Small intestine (tissue), 7 donors: Measurements from ENCODE around the gene RLN3. TPM values are rescaled to one million over a fixed set of nuclear protein-coding genes. Genes with fewer than 3 reads are reported as not detected.
A peak's percentile ranks its signal among the peaks of the same experiment; 100 is the strongest.
"Not testable (repeated sequence)": the region's sequence is repeated elsewhere in the genome, so short reads cannot be mapped to it uniquely, and the experiment has no call there.

ENCODE experiments used
- DNase-seq, 2 donors: peaks; one replicate each; pipeline versions ENCODE4 v3.0.0 to v3.0.0-alpha.2; 2013
- FAIRE-seq: peaks from 2 replicates; lab custom pipeline; 2012; peaks lifted over from hg19 to GRCh38; lab: Jason Lieb, UNC
- H3K27ac ChIP-seq, 3 donors: one replicate each; pipeline ENCODE4 v1.5.1; 2013; ENCODE audit warnings: low read length in 2 of 3, mild to moderate bottlenecking in 2 of 3, control low read depth in 1 of 3, inconsistent platforms in 1 of 3, low read depth in 1 of 3, moderate library complexity in 1 of 3
- H3K27me3 ChIP-seq, 3 donors: one replicate each; pipeline ENCODE4 v1.6.1; 2013; ENCODE audit warnings: low read length in 3 of 3, inconsistent platforms in 1 of 3; ENCODE audit not compliant: control insufficient read depth in 3 of 3, insufficient read depth in 3 of 3
- H3K36me3 ChIP-seq, 3 donors: one replicate each; pipeline ENCODE4 v1.6.1; 2013; ENCODE audit warnings: low read length in 3 of 3, inconsistent platforms in 1 of 3, low read depth in 1 of 3, mild to moderate bottlenecking in 1 of 3, moderate library complexity in 1 of 3; ENCODE audit not compliant: control insufficient read depth in 3 of 3, insufficient read depth in 2 of 3
- H3K4me1 ChIP-seq, 3 donors: one replicate each; pipeline ENCODE4 v1.6.1; 2013; ENCODE audit warnings: low read length in 2 of 3, inconsistent platforms in 1 of 3, low read depth in 1 of 3, mild to moderate bottlenecking in 1 of 3, moderate library complexity in 1 of 3; ENCODE audit not compliant: control insufficient read depth in 3 of 3, insufficient read depth in 2 of 3
- H3K4me3 ChIP-seq, 3 donors: one replicate each; pipeline ENCODE4 v1.5.1; 2013; ENCODE audit warnings: low read length in 3 of 3, control low read depth in 1 of 3, inconsistent platforms in 1 of 3, low read depth in 1 of 3, mild to moderate bottlenecking in 1 of 3, moderate library complexity in 1 of 3
- H3K9me3 ChIP-seq, 2 donors: one replicate each; pipeline ENCODE4 v1.6.1; 2013; ENCODE audit warnings: low read depth in 1 of 2, low read length in 1 of 2; ENCODE audit not compliant: control insufficient read depth in 2 of 2, insufficient read depth in 1 of 2
- WGBS, 3 donors: extraction: QIAGEN DNeasy Blood & Tissue Kit; methylation state at CpG; one replicate each; pipeline ENCODE4 v1.1.7; 2013; 5-methylcytosine and 5-hydroxymethylcytosine counted together
- polyA plus RNA-seq, 4 donors: library from polyadenylated mRNA; stranded (reverse) in 3 of 4; unstranded in 1 of 4; fragments of 200-250 nt in 3 of 4; fragments of 120-200 nt in 1 of 4; gene quantifications; one replicate each; pipeline versions ENCODE4 v1.2.1 to v1.2.3, GENCODE V29; 2013
- donor health status: healthy with polysubstance abuse.
- donor health status: control.
- donor health status: control.
- donor health status: Bipolar disorder and iron deficiency.
- donor health status: healthy.

RLN3 gene
- polyA plus RNA-seq, 4 donors: 0.68 TPM; not detected in 3

DNA sequence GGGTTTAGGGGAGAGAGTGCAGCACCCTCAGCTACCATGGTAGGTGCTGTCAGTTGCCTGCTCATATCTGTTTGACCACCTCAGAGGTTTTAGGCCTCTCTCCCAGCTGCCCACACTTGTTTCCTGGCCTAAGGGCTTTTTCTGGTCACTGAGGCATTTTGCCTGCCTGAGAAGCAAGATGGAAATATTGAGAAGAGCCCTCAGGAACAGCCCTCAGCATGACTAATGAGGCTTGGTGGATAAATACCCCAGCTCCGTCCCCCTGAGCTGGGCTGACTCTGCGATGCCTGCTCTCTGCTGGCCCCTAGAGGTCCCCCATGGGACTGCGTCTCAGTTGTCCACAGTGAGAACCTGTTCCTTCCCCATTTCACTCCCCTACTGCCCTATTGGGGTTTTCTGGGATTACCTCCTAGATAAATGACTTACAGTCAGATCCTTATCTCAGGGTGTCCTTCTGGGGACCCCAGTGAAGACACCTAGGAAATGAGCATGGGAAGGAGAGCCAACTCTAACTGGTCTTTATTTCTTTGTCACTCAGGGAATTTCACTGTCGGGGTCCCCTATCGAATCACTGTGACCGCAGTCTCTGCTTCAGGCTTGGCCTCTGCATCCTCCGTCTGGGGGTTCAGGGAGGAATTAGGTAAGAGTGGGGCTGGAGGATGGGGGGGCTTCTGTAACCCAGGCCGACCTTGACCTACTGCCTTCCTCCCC lies 20.6 kb downstream of the RLN3 start:
- Histone ChIP-seq H3K27ac (no peak overlapping the region), H3K4me3 (no peak overlapping the region), H3K27me3 (no peaks in the 10 kb centered on the region), H3K4me1 (no peaks in the 10 kb centered on the region), H3K36me3 (peaks cover 0 to 35% (median 2%) of the 10 kb centered on the region in 3 donors), H3K9me3 (peaks cover 0 to 10% of the 10 kb centered on the region in 2 donors)
- FAIRE-seq (no peak), DNase-seq (peak; percentile 43 to 58)
- WGBS, 3 donors: 75 to 79% (median 76%) methylated on average over 8 of the region's 8 CpGs

DNA sequence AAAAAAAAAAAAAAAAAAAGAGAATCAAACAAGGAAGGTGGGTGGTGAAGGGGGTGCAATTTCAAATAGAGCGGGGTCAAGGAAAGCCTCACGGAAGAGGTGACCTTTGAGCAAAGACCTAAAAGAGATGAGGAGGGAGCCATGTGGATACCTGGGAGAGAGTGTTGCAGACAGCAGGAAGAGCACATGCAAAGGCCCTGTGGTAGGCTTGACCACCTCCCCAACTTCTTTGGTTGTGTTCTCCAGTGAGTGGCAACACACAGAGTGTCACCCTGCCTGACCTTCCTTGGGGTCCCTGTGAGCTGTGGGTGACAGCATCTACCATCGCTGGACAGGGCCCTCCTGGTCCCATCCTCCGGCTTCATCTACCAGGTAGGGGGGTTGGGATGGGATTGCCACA lies 22.6 kb downstream of the RLN3 start:
- WGBS, 3 donors: 98% methylated on average over 4 of the region's 4 CpGs
- FAIRE-seq: no peak
- DNase-seq: no peak

DNA sequence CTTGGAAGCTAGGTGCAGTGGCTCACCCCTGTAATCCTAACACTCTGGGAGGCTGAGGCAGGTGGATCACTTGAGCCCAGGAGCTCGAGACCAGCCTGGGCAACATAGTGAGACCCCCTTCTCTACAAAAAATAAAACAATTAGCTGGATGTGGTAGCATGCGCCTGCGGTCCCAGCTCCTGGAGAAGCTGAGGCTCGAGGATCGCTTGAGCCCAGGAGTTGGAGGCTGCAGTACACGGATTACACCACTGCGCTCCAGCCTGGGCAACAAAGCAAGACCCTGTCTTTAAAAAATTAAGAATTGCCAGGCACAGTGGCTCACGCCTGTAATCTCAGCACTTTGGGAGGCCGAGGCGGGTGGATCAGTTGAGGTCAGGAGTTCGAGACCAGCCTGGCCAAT lies 23.0 kb downstream of the RLN3 start:
- H3K4me3 ChIP-seq, DNase-seq, FAIRE-seq, H3K4me1 ChIP-seq, H3K27ac ChIP-seq, H3K27me3 ChIP-seq: not testable (repeated sequence)
- Histone ChIP-seq H3K9me3 (peaks cover 0 to 10% of the 10 kb centered on the region in 2 donors), H3K36me3 (peaks cover 0 to 32% (median 2%) of the 10 kb centered on the region in 3 donors)
- WGBS, 3 donors: 93 to 95% (median 94%) methylated on average over 11 of the region's 11 CpGs

More for the DNA sequence above, 22.6 kb downstream of the RLN3 start:
- H3K9me3 ChIP-seq: peaks cover 0 to 10% of the 10 kb centered on the region in 2 donors
- peaks cover 0 to 32% (median 2%) of the 10 kb centered on the region in 3 donors for H3K36me3 ChIP-seq
- no peak overlapping the region for H3K27ac ChIP-seq
- peaks cover 0 to 8% (median 0%) of the 10 kb centered on the region in 3 donors for H3K27me3 ChIP-seq
- no peaks in the 10 kb centered on the region for H3K4me1 ChIP-seq
- H3K4me3 ChIP-seq: no peak overlapping the region

DNA sequence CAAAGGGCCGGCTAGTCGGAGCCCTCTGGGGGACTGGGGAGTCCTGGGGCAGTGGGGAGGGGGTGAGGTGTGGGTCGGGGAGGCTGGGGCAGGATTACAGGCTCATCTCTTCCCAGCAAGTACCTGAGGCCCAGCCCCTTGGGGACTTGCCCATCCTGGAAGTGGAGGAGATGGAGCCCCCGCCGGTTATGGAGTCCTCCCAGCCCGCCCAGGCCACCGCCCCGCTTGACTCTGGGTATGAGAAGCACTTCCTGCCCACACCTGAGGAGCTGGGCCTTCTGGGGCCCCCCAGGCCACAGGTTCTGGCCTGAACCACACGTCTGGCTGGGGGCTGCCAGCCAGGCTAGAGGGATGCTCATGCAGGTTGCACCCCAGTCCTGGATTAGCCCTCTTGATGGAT lies 24.0 kb downstream of the RLN3 start:
- no peak for FAIRE-seq
- Histone ChIP-seq H3K9me3 (peaks cover 0 to 10% of the 10 kb centered on the region in 2 donors), H3K27ac (no peak overlapping the region), H3K4me3 (no peak overlapping the region), H3K4me1 (no peaks in the 10 kb centered on the region), H3K36me3 (peaks cover 0 to 27% (median 2%) of the 10 kb centered on the region in 3 donors), H3K27me3 (peaks cover 0 to 14% (median 0%) of the 10 kb centered on the region in 3 donors)
- DNase-seq: no peak
- WGBS, 3 donors: 85 to 86% (median 85%) methylated on average over 6 to 9 of the region's 9 CpGs

DNA sequence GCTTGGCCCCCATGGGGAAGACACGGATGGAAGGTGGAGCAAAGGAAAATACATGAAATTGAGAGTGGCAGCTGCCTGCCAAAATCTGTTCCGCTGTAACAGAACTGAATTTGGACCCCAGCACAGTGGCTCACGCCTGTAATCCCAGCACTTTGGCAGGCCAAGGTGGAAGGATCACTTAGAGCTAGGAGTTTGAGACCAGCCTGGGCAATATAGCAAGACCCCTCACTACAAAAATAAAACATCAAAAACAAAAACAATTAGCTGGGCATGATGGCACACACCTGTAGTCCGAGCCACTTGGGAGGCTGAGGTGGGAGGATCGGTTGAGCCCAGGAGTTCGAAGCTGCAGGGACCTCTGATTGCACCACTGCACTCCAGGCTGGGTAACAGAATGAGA lies 24.5 kb downstream of the RLN3 start:
- FAIRE-seq (no peak), DNase-seq (no peak)
- no peak overlapping the region for H3K4me3 ChIP-seq
- H3K27me3 ChIP-seq: peaks cover 0 to 17% (median 0%) of the 10 kb centered on the region in 3 donors
- no peak overlapping the region for H3K27ac ChIP-seq
- WGBS, 3 donors: 84 to 91% (median 90%) methylated on average over 6 of the region's 6 CpGs
- H3K4me1 ChIP-seq: no peaks in the 10 kb centered on the region
- peaks cover 0 to 10% of the 10 kb centered on the region in 2 donors for H3K9me3 ChIP-seq
- peaks cover 0 to 27% (median 2%) of the 10 kb centered on the region in 3 donors for H3K36me3 ChIP-seq

DNA sequence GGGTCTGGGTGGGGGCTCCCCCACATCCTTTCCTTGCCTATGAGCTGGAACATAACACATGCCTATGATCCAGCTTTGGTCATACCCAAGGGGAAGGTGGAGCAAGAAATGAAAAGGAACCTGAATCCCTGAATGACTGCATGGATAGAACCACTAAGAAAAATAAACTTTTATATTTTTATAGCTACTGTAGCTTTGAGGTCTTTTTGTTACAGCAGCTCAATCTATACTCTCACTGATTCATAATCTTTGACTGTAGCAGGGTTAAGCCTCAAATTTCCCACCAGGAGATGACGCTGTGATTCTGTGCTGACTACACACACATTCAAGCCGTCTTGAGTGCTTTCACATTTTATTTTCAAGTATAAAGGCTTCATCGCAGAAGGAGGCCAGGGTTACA lies 25.1 kb downstream of the RLN3 start:
- no peak for FAIRE-seq
- Histone ChIP-seq H3K27ac (no peak overlapping the region), H3K9me3 (peaks cover 0 to 10% of the 10 kb centered on the region in 2 donors), H3K4me1 (peaks cover 0 to 2% (median 0%) of the 10 kb centered on the region in 3 donors), H3K36me3 (peaks cover 0 to 24% (median 2%) of the 10 kb centered on the region in 3 donors), H3K27me3 (peaks cover 0 to 21% (median 0%) of the 10 kb centered on the region in 3 donors), H3K4me3 (no peak overlapping the region)
- no peak for DNase-seq
- WGBS, 3 donors: 93 to 95% (median 95%) methylated on average over 3 of the region's 3 CpGs

DNA sequence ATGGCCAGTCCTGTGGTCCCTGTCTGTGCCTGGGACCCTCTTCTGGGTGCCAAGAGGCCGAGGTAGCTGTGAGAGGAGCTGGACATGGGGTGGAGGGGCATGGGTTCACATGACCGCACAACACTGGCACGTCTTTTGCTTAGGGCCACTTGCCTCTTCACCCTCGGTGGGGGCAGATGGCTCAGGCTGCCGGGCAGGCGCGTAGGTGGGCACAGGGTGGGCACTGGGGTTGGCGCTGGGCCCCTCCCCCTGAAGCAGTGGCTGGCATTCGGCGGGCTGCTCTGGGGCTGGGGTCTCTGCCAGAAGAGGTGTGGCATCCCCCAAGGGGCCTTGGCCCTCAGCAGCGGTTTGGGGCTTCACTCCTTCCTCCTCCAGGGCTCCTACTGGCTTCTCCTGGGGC lies 25.6 kb downstream of the RLN3 start:
- whole genome bisulfite sequencing, 3 donors: 90 to 93% (median 92%) methylated on average over 8 to 11 of the region's 11 CpGs
- Histone ChIP-seq H3K27me3 (peaks cover 0 to 26% (median 4%) of the 10 kb centered on the region in 3 donors), H3K4me3 (no peak overlapping the region), H3K27ac (no peak overlapping the region), H3K36me3 (peaks cover 0 to 22% (median 2%) of the 10 kb centered on the region in 3 donors), H3K9me3 (peaks cover 0 to 7% of the 10 kb centered on the region in 2 donors), H3K4me1 (peaks cover 0 to 3% (median 0%) of the 10 kb centered on the region in 3 donors)
- DNase-seq (no peak), FAIRE-seq (no peak)

DNA sequence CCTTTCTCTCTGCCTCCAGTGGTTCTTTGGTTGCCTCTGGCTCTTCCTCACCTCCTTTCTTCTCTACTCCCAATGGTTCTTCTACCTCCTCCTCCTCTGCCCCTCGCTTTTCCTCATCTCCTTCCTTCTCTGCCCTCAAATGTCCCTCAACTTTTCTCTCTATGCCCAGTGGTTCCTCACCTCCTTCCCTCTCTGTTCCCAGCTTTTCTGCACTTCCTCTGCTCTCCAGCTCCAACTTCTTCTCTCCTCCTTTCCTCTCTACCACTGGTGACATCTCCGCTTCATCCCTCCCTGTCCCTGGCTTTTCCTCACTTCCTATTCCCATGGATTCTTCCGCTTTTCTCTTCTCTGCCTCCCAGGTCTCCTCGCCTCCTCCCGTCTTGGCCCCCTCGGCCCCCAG lies 26.2 kb downstream of the RLN3 start:
- Histone ChIP-seq H3K27me3 (peaks cover 0 to 32% (median 4%) of the 10 kb centered on the region in 3 donors), H3K4me1 (peaks cover 0 to 6% (median 0%) of the 10 kb centered on the region in 3 donors), H3K9me3 (peaks cover 0 to 6% of the 10 kb centered on the region in 2 donors), H3K4me3 (no peak overlapping the region), H3K36me3 (peaks cover 0 to 16% (median 1%) of the 10 kb centered on the region in 3 donors), H3K27ac (no peak overlapping the region)
- WGBS, 3 donors: 81 to 89% (median 82%) methylated on average over 6 of the region's 6 CpGs
- no peak for DNase-seq
- no peak for FAIRE-seq
